Left forelimb (tissue), 1 donor: ENCODE data around the gene PPP1R8.
"Not testable (repeated sequence)": the region's sequence is repeated elsewhere in the genome, so short reads cannot be mapped to it uniquely, and the experiment has no call there.

ENCODE experiments used
- DNase-seq: peaks from one replicate; pipeline ENCODE4 v3.0.0-alpha.2; 2018; ENCODE audit warnings: low spot score

The PPP1R8 gene

GRCh38 chr1:27830621-27831440 lies at the start of gene PPP1R8:
Gene PPP1R8, plus strand, starts transcription at chr1:27830782. Its CDS starts 54 bp downstream, at chr1:27830836.
- DNase-seq: peak; percentile 93

- no peak for DNase-seq
Measured at GRCh38 chr1:27782950-27783349, 47.6 kb upstream of the PPP1R8 start.

GRCh38 chr1:27784700-27785099 lies 45.9 kb upstream of the PPP1R8 start:
- no peak for DNase-seq

GRCh38 chr1:27785781-27786455 lies 44.7 kb upstream of the PPP1R8 start:
- no peak for DNase-seq

- no peak for DNase-seq
Measured at GRCh38 chr1:27787895-27788294, 42.7 kb upstream of the PPP1R8 start.

- DNase-seq: no peak
Measured at GRCh38 chr1:27789540-27790041, 41.0 kb upstream of the PPP1R8 start.

- DNase-seq: not testable (repeated sequence)
Measured at GRCh38 chr1:27790270-27790669, 40.3 kb upstream of the PPP1R8 start.

- no peak for DNase-seq
Measured at GRCh38 chr1:27795601-27796000, 35.0 kb upstream of the PPP1R8 start.

GRCh38 chr1:27804791-27805190 lies 25.8 kb upstream of the PPP1R8 start:
- no peak for DNase-seq

GRCh38 chr1:27806758-27807157 lies 23.8 kb upstream of the PPP1R8 start:
- no peak for DNase-seq

GRCh38 chr1:27807385-27807784 lies 23.2 kb upstream of the PPP1R8 start:
- no peak for DNase-seq

- DNase-seq: not testable (repeated sequence)
Measured at GRCh38 chr1:27808131-27808530, 22.5 kb upstream of the PPP1R8 start.

- DNase-seq: no peak
Measured at GRCh38 chr1:27809883-27810282, 20.7 kb upstream of the PPP1R8 start.

GRCh38 chr1:27811741-27812500 lies 18.7 kb upstream of the PPP1R8 start:
- DNase-seq: no peak

GRCh38 chr1:27816921-27817630 lies 13.5 kb upstream of the PPP1R8 start:
- DNase-seq: no peak

- DNase-seq: no peak
Measured at GRCh38 chr1:27821761-27822315, 8.7 kb upstream of the PPP1R8 start.

GRCh38 chr1:27823784-27824183 lies 6.8 kb upstream of the PPP1R8 start:
- no peak for DNase-seq

GRCh38 chr1:27824411-27824810 lies 6.2 kb upstream of the PPP1R8 start:
- no peak for DNase-seq

- not testable (repeated sequence) for DNase-seq
Measured at GRCh38 chr1:27829339-27829960, 1.1 kb upstream of the PPP1R8 start.

GRCh38 chr1:27831568-27832410 lies 1.2 kb downstream of the PPP1R8 start:
- DNase-seq: no peak
